ENCODE results near the gene CD274.

Gene CD274

GRCh38 chr9:5450359-5451091 is at the start of gene CD274:
Gene CD274, plus strand, starts transcription at chr9:5450542. Its CDS starts 5,572 bp downstream, at chr9:5456114.
- peak; percentile 90 to 94 for DNase-seq (ENCODE audit: low read depth in 2 of 2)
- H3K4me3 ChIP-seq (replicated peaks in 1 of 2; ENCODE audit: low read depth in 2 of 2, low read length in 2 of 2) = peak within 1 kb of the TSS; percentile 65 to 66
- TF ChIP-seq CTCF (IDR thresholded peaks at IDR 0.05; ENCODE audit: low read depth, low read length) = peak; percentile 77

GRCh38 chr9:5402217-5402616 is 48.1 kb upstream of the CD274 start:
- no peak overlapping the region for H3K4me3 ChIP-seq (replicated peaks in 1 of 2; ENCODE audit: low read depth in 2 of 2, low read length in 2 of 2)
- no peak for DNase-seq (ENCODE audit: low read depth in 2 of 2)
- no peak for TF ChIP-seq CTCF (IDR thresholded peaks at IDR 0.05; ENCODE audit: low read depth, low read length)

GRCh38 chr9:5408596-5408995 is 41.7 kb upstream of the CD274 start:
- DNase-seq (ENCODE audit: low read depth in 2 of 2) = no peak
- H3K4me3 ChIP-seq (replicated peaks in 1 of 2; ENCODE audit: low read depth in 2 of 2, low read length in 2 of 2) = no peak overlapping the region
- TF ChIP-seq CTCF (IDR thresholded peaks at IDR 0.05; ENCODE audit: low read depth, low read length) = no peak

GRCh38 chr9:5416953-5417352 is 33.4 kb upstream of the CD274 start:
- H3K4me3 ChIP-seq (replicated peaks in 1 of 2; ENCODE audit: low read depth in 2 of 2, low read length in 2 of 2) = no peak overlapping the region
- no peak for DNase-seq (ENCODE audit: low read depth in 2 of 2)
- no peak for TF ChIP-seq CTCF (IDR thresholded peaks at IDR 0.05; ENCODE audit: low read depth, low read length)

GRCh38 chr9:5418481-5418880 is 31.9 kb upstream of the CD274 start:
- no peak overlapping the region for H3K4me3 ChIP-seq (replicated peaks in 1 of 2; ENCODE audit: low read depth in 2 of 2, low read length in 2 of 2)
- TF ChIP-seq CTCF (IDR thresholded peaks at IDR 0.05; ENCODE audit: low read depth, low read length) = no peak
- no peak for DNase-seq (ENCODE audit: low read depth in 2 of 2)

- no peak overlapping the region for H3K4me3 ChIP-seq (replicated peaks in 1 of 2; ENCODE audit: low read depth in 2 of 2, low read length in 2 of 2)
- no peak for DNase-seq (ENCODE audit: low read depth in 2 of 2)
- TF ChIP-seq CTCF (IDR thresholded peaks at IDR 0.05; ENCODE audit: low read depth, low read length) = no peak
Observed at GRCh38 chr9:5419987-5420386, 30.4 kb upstream of the CD274 start.

GRCh38 chr9:5421163-5421562 is 29.2 kb upstream of the CD274 start:
- TF ChIP-seq CTCF (IDR thresholded peaks at IDR 0.05; ENCODE audit: low read depth, low read length) = no peak
- DNase-seq (ENCODE audit: low read depth in 2 of 2) = no peak
- no peak overlapping the region for H3K4me3 ChIP-seq (replicated peaks in 1 of 2; ENCODE audit: low read depth in 2 of 2, low read length in 2 of 2)
